ENCODE measurements around the gene EIF4B. TPM values are rescaled to one million over a fixed set of nuclear protein-coding genes. Genes with fewer than 3 reads are reported as not detected.

The EIF4B gene
- total and polyA plus RNA-seq, 9 donors, result 316 to 1,452 (median 882) TPM

DNA sequence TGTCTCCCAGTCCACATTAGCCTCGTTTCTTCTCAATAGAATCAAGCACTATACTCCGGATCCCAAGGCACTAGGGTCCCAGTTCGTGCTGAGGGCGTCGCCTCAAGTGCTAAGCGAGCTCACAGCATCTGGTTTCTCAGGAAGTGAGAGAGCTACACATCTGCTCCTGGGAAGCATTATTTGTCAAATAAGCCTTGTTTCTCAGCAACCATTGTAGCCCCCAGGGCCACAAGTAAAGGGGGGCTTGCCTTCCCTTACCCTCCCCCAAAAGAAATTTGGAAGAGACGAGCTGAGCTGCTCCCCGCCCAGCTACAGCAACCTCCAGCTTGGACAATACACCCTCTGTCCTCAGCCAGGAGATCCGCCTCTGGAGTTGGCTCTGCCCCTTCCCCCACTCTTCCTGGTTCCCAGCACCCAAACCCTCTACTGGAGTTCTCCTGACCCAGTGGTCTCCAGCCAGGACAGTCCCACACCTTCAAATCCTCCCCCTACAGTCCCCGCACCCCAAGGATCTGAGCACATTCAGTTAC is 37.9 kb downstream of the EIF4B start:
- peaks cover 23% of the 10 kb centered on the region for H3K4me1 ChIP-seq (ENCODE audit: insufficient read depth)
- no peaks in the 10 kb centered on the region for H3K9me3 ChIP-seq
- peak overlapping the region in 1 of 2 donors; percentile 98 for H3K27ac ChIP-seq
- peak in 2 of 5 donors; percentile 33 to 40 for DNase-seq
- 49 to 64% (median 53%) methylated on average over 10 of the region's 10 CpGs for WGBS, 3 donors
- H3K36me3 ChIP-seq, result no peaks in the 10 kb centered on the region
- H3K4me3 ChIP-seq, result no peak overlapping the region
- no peaks in the 10 kb centered on the region for H3K27me3 ChIP-seq
- TF ChIP-seq EP300 (IDR thresholded peaks at IDR 0.05) (no peak), POLR2A (IDR thresholded peaks at IDR 0.05) (no peak), CTCF (IDR thresholded peaks at IDR 0.05) (no peak)
- intact Hi-C loops (cut with DNase I), result loop anchor here in 1 of 4 donors (10.0 kb wide), 1 partner anchor 999 kb away; no protein-coding TSS in a partner anchor

GRCh38 chr12:53044896-53045695 is 38.8 kb downstream of the EIF4B start:
- intact Hi-C loops (cut with DNase I), result loop anchor here in 2 of 4 donors (5.0 to 10.0 kb wide), 2 partner anchors 137 to 1000 kb away; partner anchors contain the start of genes CSAD (in 1 of the 2) and ZNF740 (in 1 of the 2)
- WGBS, 3 donors, result 48 to 51% (median 50%) methylated on average over 4 of the region's 4 CpGs
- Histone ChIP-seq H3K36me3 (no peaks in the 10 kb centered on the region), H3K27me3 (no peaks in the 10 kb centered on the region), H3K4me1 (ENCODE audit: insufficient read depth) (peaks cover 25% of the 10 kb centered on the region), H3K4me3 (no peak overlapping the region), H3K27ac (peak overlapping the region; percentile 96 to 98), H3K9me3 (no peaks in the 10 kb centered on the region)
- DNase-seq, result peak in 2 of 5 donors; percentile 30 to 32
- TF ChIP-seq EP300 (IDR thresholded peaks at IDR 0.05), result no peak
- no peak for TF ChIP-seq CTCF (IDR thresholded peaks at IDR 0.05)
- no peak for TF ChIP-seq POLR2A (IDR thresholded peaks at IDR 0.05)

- intact Hi-C loops (cut with DNase I), result loop anchor here in 2 of 4 donors (5.0 to 10.0 kb wide), 2 partner anchors 137 to 1001 kb away; partner anchors contain the start of genes CSAD (in 1 of the 2) and ZNF740 (in 1 of the 2)
- peak overlapping the region; percentile 96 to 98 for H3K27ac ChIP-seq
- 46 to 51% (median 50%) methylated on average over 5 of the region's 5 CpGs for WGBS, 3 donors
- H3K27me3 ChIP-seq, result no peaks in the 10 kb centered on the region
- TF ChIP-seq POLR2A (IDR thresholded peaks at IDR 0.05), result peak; percentile 42
- no peak for TF ChIP-seq EP300 (IDR thresholded peaks at IDR 0.05)
- no peak for TF ChIP-seq CTCF (IDR thresholded peaks at IDR 0.05)
- peaks cover 30% of the 10 kb centered on the region for H3K4me1 ChIP-seq (ENCODE audit: insufficient read depth)
- H3K36me3 ChIP-seq, result no peaks in the 10 kb centered on the region
- peak in 3 of 5 donors; percentile 29 to 64 (median 44) for DNase-seq
- peak overlapping the region; percentile 80 for H3K4me3 ChIP-seq
- no peaks in the 10 kb centered on the region for H3K9me3 ChIP-seq
These were observed 39.4 kb downstream of the EIF4B start for GRCh38 chr12:53045696-53046045.

GRCh38 chr12:53046655-53047220 is 40.5 kb downstream of the EIF4B start:
- 0 to 2% (median 0%) methylated on average over 30 to 44 of the region's 44 CpGs for WGBS, 3 donors
- intact Hi-C loops (cut with DNase I), result loop anchor here in 2 of 4 donors (5.0 to 10.0 kb wide), 2 partner anchors 136 to 1002 kb away; partner anchors contain the start of genes CSAD (in 1 of the 2) and ZNF740 (in 1 of the 2)
- no peaks in the 10 kb centered on the region for H3K9me3 ChIP-seq
- H3K4me3 ChIP-seq, result peak overlapping the region; percentile 80
- H3K36me3 ChIP-seq, result no peaks in the 10 kb centered on the region
- H3K4me1 ChIP-seq (ENCODE audit: insufficient read depth), result peaks cover 37% of the 10 kb centered on the region
- DNase-seq, result peak; percentile 91 to 94 (median 93)
- peak overlapping the region; percentile 96 to 98 for H3K27ac ChIP-seq
- H3K27me3 ChIP-seq, result no peaks in the 10 kb centered on the region
- TF ChIP-seq POLR2A (IDR thresholded peaks at IDR 0.05) (peak; percentile 97), CTCF (IDR thresholded peaks at IDR 0.05) (no peak), EP300 (IDR thresholded peaks at IDR 0.05) (no peak)
